GM10266 (cell line): ENCODE data around the gene ANP32B.

Experiments used
- DNase-seq: peaks from one replicate; pipeline ENCODE4 v3.0.0; 2012; ENCODE audit errors: extremely low spot score
- CTCF ChIP-seq: IDR thresholded peaks from 2 replicates; pipeline ENCODE4 v1.5.1; 2012; ENCODE audit warnings: mild to moderate bottlenecking, low read depth; ENCODE audit not compliant: control insufficient read depth, insufficient read depth; ENCODE audit errors: missing control alignments

ANP32B gene

GRCh38 chr9:98034593-98035546 is 51.7 kb downstream of the ANP32B start:
- DNase-seq = peak; percentile 70

GRCh38 chr9:98037357-98037756 is 54.2 kb downstream of the ANP32B start:
- no peak for DNase-seq
- TF ChIP-seq CTCF = no peak

More at GRCh38 chr9:98034593-98035546, 51.7 kb downstream of the ANP32B start:
- TF ChIP-seq CTCF = peak; percentile 84

GRCh38 chr9:98038958-98039357 is 55.8 kb downstream of the ANP32B start:
- no peak for TF ChIP-seq CTCF
- no peak for DNase-seq

GRCh38 chr9:98039607-98040017 is 56.5 kb downstream of the ANP32B start:
- DNase-seq = no peak
- no peak for TF ChIP-seq CTCF

GRCh38 chr9:98040212-98040611 is 57.1 kb downstream of the ANP32B start:
- no peak for DNase-seq
- TF ChIP-seq CTCF = no peak

- DNase-seq = no peak
- no peak for TF ChIP-seq CTCF
Measured at GRCh38 chr9:98043915-98044314, 60.8 kb downstream of the ANP32B start.
